ENCODE data around the gene HOXD8.
A peak's percentile ranks its signal among the peaks of the same experiment; 100 is the strongest.

HOXD8 gene

GRCh38 chr2:176117162-176117822 is 12.2 kb upstream of the HOXD8 start:
- no peak for DNase-seq

- no peak for DNase-seq
Observed at GRCh38 chr2:176117823-176118371, 11.6 kb upstream of the HOXD8 start.

GRCh38 chr2:176118601-176119339 is 10.7 kb upstream of the HOXD8 start:
- DNase-seq = peak; percentile 40 to 55

- DNase-seq = no peak
Observed at GRCh38 chr2:176120364-176121189, 8.9 kb upstream of the HOXD8 start.

- no peak for DNase-seq
Observed at GRCh38 chr2:176121190-176122051, 8.1 kb upstream of the HOXD8 start.

GRCh38 chr2:176122052-176122682 is 7.3 kb upstream of the HOXD8 start:
- peak; percentile 54 to 60 for DNase-seq

GRCh38 chr2:176122683-176123410 is 6.7 kb upstream of the HOXD8 start, which contains the start of gene HOXD9:
Gene HOXD9, plus strand, starts transcription at chr2:176122719. Its CDS starts 50 bp downstream, at chr2:176122769.
- DNase-seq = peak in 1 of 2 experiments; percentile 72

- DNase-seq = no peak
Observed at GRCh38 chr2:176123411-176124109, 5.9 kb upstream of the HOXD8 start.

GRCh38 chr2:176124110-176124946 is 5.2 kb upstream of the HOXD8 start:
- no peak for DNase-seq

GRCh38 chr2:176124947-176125771 is 4.3 kb upstream of the HOXD8 start:
- no peak for DNase-seq

GRCh38 chr2:176125772-176126054 is 3.8 kb upstream of the HOXD8 start:
- DNase-seq = no peak

- DNase-seq = peak in 1 of 2 experiments; percentile 47
Observed at GRCh38 chr2:176126929-176127773, 2.4 kb upstream of the HOXD8 start.

- DNase-seq = no peak
Observed at GRCh38 chr2:176127774-176128072, 1.8 kb upstream of the HOXD8 start.

- DNase-seq = peak in 1 of 2 experiments; percentile 55
Observed at GRCh38 chr2:176128172-176128981, 1.1 kb upstream of the HOXD8 start.

- peak in 1 of 2 experiments; percentile 57 for DNase-seq
Observed at GRCh38 chr2:176129813-176130146, 275 bp downstream of the HOXD8 start.

GRCh38 chr2:176130147-176130956 is 847 bp downstream of the HOXD8 start:
- DNase-seq = peak in 1 of 2 experiments; percentile 59

Data from NCI-H524 (cell line).